ENCODE results near the gene LOC101059915.
"Not testable (repeated sequence)": the region's sequence is repeated elsewhere in the genome, so short reads cannot be mapped to it uniquely, and the experiment has no call there.

The LOC101059915 gene

DNA sequence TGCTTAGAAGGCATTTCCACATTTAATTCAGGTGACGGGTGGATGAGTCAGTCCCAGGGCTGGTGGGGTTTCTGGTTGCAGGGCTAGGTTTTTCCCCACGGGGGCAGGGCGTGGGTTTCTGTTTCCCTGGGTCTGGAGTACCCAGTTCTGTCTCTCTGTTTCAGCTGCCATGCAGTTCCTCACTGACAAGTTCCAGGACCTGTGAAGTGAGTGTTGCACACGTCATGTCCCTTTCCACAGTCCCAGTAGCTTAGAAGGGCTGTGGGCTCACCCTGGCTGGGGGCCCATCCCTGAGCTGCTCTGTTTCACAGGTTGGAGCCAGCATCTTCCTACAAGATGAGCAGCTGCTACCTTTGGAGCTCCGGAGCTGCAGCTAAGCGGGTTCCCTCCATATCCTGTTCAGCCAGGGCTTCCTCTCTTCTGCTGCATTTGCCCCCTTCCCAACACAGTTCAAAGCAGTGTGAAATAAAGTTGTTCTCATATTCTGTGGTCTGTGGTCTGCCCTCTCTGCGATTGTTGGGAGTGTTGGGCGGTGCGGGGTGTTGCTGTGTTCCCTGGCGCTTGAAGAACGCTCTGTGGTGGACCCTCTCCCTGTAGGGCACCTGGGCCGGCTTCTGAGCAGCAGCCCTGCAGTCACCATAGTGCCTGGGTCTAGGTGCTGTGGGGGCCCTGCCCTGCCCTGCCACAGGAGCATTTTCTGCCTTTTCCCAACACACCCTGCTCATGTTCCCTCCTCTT, 3.9 kb downstream of the LOC101059915 start:
- no peak for DNase-seq (ENCODE audit: extremely low read depth, low read depth)

DNA sequence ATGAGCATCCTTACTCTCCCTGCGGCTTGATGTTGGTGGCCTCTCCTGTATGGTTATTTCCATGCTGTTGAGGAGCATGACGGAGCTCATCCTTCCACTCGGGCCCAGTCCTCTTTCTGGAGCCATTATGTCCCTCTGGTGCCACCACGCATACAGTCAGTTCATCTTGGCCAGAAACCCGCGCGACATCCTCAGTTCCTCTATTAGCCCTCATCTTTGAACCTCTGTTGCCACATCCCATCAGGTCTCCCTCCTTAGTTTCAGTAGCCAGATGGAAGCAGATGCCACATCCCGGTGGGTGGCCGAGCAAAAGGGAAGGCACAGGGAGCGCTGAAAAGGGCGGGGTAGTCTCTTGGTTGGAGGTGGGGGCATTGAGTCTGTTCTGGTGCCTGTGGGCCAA, 4.6 kb downstream of the LOC101059915 start:
- DNase-seq (ENCODE audit: extremely low read depth, low read depth), result no peak

DNA sequence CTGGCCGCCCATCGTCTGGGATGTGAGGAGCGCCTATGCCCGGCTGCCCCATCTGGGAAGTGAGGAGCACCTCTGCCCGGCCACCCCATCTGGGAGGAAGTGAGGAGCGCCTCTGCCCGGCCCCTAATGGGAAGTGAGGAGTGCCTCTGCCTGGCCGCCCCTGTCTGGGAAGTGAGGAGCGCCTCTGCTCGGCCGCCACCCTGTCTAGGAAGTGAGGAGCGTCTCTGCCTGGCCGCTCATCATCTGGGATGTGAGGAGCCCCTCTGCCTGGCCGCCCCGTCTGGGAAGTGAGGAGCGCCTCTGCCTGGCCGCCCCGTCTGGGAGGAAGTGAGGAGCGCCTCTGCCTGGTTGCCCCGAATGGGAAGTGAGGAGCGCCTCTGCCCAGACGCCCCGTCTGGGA, 8.3 kb downstream of the LOC101059915 start:
- DNase-seq (ENCODE audit: extremely low read depth, low read depth), result not testable (repeated sequence)

DNA sequence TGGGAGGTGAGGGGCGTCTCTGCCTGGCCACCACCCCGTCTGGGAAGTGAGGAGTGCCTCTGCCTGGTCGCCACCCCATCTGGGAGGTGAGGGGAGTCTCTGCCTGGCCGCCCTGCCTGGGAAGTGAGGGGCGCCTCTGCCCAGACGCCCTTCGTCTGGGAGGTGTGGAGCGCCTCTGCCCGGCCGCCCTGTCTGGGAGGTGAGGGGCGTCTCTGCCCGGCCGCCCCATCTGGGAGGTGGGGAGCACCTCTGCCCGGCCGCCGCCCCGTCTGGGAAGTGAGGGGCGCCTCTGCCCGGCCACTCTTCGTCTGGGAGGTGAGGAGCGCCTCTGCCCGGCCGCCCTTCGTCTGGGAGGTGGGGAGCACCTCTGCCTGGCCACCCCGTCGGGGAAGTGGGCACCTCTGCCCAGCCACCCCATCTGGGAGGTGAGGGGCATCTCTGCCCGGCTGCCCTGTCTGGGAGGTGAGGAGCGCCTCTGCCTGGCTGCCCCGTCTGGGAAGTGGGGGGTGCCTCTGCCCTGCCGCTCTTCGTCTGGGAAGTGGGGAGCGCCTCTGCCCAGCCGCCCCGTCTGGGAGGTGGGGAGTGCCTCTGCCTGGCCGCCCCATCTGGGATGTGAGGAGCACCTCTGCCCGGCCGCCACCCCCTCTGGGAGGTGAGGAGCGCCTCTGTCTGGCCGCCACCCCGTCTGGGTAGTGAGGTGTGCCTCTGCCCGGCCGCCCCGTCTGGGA, 8.9 kb downstream of the LOC101059915 start:
- not testable (repeated sequence) for DNase-seq (ENCODE audit: extremely low read depth, low read depth)

DNA sequence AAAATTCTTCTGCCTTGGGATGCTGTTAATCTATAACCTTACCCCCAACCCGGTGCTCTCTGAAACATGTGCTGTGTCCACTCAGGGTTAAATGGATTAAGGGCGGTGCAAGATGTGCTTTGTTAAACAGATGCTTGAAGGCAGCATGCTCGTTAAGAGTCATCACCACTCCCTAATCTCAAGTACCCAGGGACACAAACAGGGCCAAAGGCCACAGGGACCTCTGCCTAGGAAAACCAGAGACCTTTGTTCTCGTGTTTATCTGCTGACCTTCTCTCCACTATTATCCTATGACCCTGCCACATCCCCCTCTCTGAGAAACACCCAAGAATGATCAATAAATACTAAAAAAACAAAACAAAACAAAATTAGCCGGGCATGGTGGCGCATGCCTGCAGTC, 9.8 kb downstream of the LOC101059915 start:
- not testable (repeated sequence) for DNase-seq (ENCODE audit: extremely low read depth, low read depth)

- no peak for DNase-seq (ENCODE audit: extremely low read depth, low read depth)
Observed at GRCh38 chrX:71679575-71680207, 12.3 kb downstream of the LOC101059915 start.

GRCh38 chrX:71696641-71697465, 29.5 kb downstream of the LOC101059915 start:
- not testable (repeated sequence) for DNase-seq (ENCODE audit: extremely low read depth, low read depth)

GRCh38 chrX:71697466-71698298, 30.3 kb downstream of the LOC101059915 start:
- not testable (repeated sequence) for DNase-seq (ENCODE audit: extremely low read depth, low read depth)

DNA sequence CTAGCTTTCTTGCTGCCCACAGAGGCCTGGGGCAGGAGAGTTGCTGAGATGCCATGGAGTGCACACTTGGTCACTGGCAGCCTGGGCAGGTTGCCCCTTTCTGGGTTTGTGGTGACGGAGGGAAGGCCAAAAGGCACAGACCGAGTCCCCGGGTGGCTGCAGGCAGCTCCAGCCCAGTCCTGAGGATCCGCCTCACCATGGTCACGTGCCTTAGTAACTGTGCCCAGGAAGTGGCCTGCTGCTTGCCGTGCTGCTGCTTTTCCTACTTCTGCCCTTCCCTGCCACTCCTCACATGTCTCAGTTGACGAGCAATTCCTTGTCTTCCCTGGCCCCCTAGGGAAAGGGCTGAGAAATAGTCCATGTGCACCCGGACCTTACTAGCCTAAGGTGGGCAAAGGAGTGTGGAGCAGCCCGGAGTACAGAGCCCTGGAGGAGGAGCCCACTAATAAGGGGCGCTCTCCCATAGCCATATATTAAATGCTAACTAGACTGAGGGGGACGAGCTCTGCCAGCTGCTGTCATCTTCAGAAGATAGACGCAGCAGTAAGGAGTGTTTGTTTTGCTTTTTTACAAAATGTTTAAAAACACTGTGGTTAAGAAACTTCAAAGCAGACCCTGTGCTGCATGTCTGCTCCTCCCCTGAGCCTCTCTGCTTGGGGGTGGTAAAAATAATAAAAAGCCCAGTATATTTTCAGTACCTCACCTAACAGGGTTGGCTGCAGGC, 31.1 kb downstream of the LOC101059915 start:
- DNase-seq (ENCODE audit: extremely low read depth, low read depth), result not testable (repeated sequence)

GRCh38 chrX:71699023-71699344, 31.6 kb downstream of the LOC101059915 start:
- DNase-seq (ENCODE audit: extremely low read depth, low read depth), result not testable (repeated sequence)

DNA sequence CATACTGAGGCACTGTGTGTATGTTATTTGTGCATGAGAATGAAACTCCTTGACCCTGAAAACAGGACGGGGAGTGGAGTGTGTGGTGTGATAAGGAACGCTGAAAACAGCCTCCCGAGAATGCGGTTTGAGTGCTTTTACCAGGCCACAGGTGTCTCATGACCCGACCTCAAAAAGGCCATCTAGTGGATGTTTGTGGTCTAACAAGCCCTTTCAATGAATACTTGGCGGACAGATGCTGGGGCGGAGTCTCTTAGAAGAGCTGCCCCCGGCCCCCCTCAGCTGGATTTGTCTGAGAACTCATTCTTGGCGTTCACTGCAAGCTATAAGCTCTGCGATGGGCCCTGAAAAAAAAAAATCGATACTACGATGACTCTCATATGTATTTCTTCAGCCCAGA, 35.5 kb downstream of the LOC101059915 start:
- DNase-seq (ENCODE audit: extremely low read depth, low read depth), result not testable (repeated sequence)

- DNase-seq (ENCODE audit: extremely low read depth, low read depth), result not testable (repeated sequence)
Observed at GRCh38 chrX:71714064-71714463, 46.7 kb downstream of the LOC101059915 start.

DNA sequence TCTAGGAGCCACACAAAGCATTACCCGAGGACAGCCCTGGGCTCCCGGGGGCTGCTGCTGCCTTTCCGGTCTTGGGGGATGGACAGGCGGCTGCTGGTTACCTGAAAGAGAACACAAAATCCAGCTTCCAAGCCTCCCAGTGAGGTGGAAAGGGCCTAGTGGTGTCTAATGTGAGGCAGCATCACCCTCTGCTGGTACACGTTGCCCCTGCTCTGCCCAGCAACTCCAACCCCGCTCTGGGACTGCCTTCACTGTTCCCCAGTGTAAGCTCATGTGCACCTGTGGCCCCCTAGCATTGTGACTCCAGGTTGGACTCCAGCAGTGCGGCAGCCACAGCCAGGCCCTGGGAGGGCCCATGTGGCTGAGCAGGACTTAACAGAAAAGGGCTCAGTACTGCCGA, 48.2 kb downstream of the LOC101059915 start:
- not testable (repeated sequence) for DNase-seq (ENCODE audit: extremely low read depth, low read depth)

- DNase-seq (ENCODE audit: extremely low read depth, low read depth), result not testable (repeated sequence)
Observed at GRCh38 chrX:71716323-71716722, 49.0 kb downstream of the LOC101059915 start.

- DNase-seq (ENCODE audit: extremely low read depth, low read depth), result not testable (repeated sequence)
Observed at GRCh38 chrX:71718185-71718584, 50.8 kb downstream of the LOC101059915 start, which contains the start of gene CXorf49. Gene CXorf49 (minus strand): TSS chrX:71718285. CDS start chrX:71718151, 134 bp downstream.

GRCh38 chrX:71719195-71719594, 51.8 kb downstream of the LOC101059915 start:
- DNase-seq (ENCODE audit: extremely low read depth, low read depth), result not testable (repeated sequence)

DNA sequence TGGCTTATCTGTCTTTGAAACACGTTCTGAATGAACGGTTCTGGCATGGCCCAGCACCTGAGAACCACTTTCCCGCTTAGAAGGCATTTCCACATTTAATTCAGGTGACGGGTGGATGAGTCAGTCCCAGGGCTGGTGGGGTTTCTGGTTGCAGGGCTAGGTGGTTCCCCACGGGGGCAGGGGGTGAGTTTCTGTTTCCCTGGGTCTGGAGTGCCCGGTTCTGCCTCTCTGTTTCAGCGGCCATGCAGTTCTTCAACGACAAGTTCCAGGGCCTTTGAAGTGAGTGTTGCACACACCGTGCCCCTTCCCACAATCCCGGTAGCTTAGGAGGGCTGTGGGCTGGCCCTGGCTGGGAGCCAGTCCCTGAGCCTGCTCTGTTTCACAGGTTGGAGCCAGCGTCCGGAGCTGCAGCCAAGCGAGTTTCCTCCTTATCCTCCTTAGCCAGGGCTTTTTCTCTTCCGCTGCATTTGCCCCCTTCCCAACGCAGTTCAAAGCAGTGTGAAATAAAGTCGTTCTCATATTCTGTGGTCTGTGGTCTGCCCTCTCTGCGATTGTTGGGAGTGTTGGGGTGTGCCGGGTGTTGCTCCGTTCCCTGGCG, 53.0 kb downstream of the LOC101059915 start:
- DNase-seq (ENCODE audit: extremely low read depth, low read depth), result not testable (repeated sequence)
